HG02943 (cell line): ENCODE results near the gene CFAP221.
"Not testable (repeated sequence)": the region's sequence is repeated elsewhere in the genome, so short reads cannot be mapped to it uniquely, and the experiment has no call there.

Experiments used
- ATAC-seq: cut with Tn5 transposase; IDR thresholded peaks from one replicate; pipeline ENCODE4 v1.9.1; 2021; ENCODE audit warnings: mild to moderate bottlenecking, low read depth, moderate library complexity; ENCODE audit not compliant: unreplicated experiment

CFAP221 gene

GRCh38 chr2:119583291-119583690 lies 39.0 kb downstream of the CFAP221 start:
- no peak for ATAC-seq

DNA sequence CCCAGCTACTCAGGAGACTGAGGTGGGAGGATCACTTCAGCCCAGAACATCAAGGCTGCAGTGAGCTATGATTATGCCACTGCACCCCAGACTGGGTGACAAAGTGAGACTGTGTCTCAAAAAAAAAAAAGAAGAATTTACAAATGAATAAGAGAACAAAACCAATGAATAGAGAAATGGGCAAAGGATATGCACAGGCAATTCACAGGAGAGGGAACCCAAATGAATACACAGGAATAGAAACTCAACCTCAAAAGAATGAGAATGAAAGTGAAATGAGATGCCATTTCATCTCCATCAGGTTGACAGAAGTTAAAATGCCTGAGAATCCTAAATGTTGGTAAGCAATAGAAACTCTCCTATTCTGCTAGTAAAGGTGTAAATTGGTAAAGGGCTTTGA lies 40.2 kb downstream of the CFAP221 start:
- ATAC-seq, result no peak

DNA sequence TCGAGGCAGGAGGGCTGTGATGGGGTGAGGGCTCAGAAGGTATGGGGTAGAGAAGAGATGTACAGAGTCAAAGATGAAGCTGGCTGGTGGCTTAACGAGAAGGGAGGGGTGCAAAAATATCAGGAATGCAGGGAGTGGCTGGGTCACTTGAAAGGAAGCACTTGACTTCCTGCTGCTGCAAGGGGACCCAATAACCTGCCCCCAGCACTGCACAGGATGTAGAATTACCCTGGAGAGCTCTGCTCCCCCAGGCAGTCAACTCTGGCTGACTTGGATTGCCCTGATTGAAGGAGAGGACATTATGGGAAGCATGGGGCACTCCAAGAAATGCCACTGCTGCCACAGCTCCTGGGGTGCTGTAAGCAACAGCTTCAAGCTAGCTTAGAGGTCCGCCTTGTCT lies 41.8 kb downstream of the CFAP221 start:
- ATAC-seq, result no peak

DNA sequence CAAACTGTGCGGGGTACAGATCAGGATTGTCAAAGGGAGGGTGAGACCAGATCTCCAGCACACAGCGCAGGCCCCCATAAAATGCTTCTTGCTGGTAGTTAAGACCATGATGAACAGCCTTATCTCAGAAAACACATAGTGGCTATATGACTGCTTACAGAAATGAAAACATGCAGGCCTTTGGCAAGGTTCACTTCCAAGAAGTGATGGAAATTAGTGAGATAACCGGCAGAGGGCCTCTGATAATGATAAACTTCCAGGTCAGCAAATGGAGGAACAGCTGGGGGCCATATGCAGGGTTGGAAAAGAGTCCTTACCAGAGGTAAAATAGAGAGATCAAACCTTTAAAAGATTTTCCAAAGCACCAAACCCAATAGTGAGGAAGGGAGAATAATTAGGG lies 46.6 kb downstream of the CFAP221 start:
- no peak for ATAC-seq

DNA sequence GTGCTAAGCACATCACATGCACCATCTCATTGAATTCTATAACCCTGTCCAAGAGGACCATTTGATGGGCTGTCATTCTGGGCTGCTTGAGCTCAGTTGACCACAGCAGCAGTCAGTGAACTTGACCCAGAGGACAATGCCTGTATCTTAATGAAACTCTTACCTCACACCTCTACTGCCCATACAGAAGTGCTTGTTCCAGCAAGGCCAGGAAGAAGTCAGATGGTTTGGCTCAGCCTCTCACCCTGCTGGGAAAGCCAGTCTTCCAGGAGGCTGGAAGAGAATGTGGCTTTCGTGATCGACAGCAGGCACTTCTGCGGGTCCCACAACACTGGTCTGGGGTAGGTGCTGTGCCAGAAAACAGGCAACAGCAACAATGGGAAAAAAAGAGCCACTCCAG lies 47.3 kb downstream of the CFAP221 start:
- ATAC-seq, result no peak

- no peak for ATAC-seq
Observed at GRCh38 chr2:119592436-119592835, 48.2 kb downstream of the CFAP221 start.

DNA sequence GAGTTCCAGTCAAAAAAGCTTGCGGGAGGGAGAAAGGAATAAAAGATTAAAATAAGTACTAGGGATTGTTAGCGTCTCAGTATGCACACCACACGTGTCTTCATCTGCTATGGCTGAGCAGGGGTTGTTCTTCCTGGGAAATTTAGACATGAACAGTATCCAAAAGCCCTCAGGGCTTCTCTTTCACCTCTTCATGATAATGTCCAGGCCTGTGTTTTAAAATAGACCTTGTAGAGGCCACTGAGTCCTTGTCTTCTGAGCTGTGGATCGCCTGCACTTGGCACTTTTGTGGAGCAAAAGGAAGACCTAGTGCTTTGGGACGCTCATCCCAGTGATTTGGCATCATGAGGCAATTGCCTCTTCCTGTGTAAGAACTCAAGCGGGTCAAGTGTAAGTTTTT lies 52.4 kb downstream of the CFAP221 start:
- no peak for ATAC-seq

GRCh38 chr2:119598596-119599263 lies 54.5 kb downstream of the CFAP221 start:
- ATAC-seq, result no peak

DNA sequence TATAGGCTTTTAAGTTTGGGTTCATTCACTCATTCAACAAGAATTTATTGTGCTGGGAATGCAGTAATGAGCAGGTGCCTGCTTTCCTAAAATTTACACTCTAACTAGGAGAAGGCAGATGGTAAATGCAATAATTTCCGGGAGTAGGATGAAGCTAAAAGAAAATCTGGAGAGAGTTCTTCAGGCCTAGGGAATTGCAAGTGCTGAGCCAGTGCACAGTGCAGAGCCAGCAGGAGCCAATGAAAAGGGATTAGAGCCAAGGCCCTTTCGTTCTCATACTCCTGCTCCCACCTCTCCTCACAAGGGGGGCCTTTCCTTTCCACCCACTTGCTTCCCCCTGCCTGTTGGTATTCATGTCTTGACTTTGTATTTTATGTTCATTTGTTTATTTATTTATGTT lies 55.1 kb downstream of the CFAP221 start:
- ATAC-seq, result no peak

GRCh38 chr2:119605096-119605495 lies 60.8 kb downstream of the CFAP221 start:
- ATAC-seq, result no peak

- no peak for ATAC-seq
Observed at GRCh38 chr2:119606674-119607073, 62.4 kb downstream of the CFAP221 start.

GRCh38 chr2:119608553-119608952 lies 64.3 kb downstream of the CFAP221 start:
- no peak for ATAC-seq

- ATAC-seq, result no peak
Observed at GRCh38 chr2:119609337-119609736, 65.1 kb downstream of the CFAP221 start.

DNA sequence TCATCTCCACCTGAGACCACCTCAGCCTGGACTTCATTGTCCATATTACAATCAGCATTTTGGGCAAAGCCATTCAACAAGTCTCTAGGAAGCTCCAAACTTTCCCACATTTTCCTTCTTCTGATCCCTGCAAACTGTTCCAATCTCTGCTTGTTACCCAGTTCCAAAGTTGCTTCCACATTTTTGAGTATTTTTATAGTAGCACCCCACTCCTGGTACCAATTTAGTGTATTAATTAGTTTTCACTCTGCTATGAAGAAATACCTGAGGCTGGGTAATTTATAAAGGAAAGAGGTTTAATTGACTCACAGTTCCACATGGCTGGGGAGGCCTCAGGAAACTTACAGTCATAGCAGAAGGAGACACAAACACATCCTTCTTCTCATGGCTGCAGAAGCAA lies 69.9 kb downstream of the CFAP221 start:
- not testable (repeated sequence) for ATAC-seq

GRCh38 chr2:119616421-119616820 lies 72.2 kb downstream of the CFAP221 start:
- ATAC-seq, result no peak

DNA sequence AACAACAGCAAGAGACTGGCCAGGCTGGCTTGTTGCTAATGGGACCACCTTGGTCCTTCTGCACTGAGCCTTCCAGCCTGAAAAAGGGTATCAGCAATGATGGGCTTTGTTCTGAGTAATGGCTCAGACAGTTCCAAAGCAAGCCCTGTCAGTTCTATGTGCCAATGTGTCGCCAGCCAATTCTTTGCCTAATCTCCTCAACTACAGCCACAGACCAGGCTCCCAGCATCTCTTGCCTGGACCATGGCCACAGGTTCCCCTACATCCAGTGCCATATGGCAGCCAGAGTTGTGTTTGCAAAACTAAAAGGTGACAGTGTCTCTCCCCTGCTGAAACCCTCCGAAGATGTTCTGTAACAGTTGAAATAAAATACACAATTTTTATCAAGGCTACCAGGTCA lies 73.2 kb downstream of the CFAP221 start:
- no peak for ATAC-seq

GRCh38 chr2:119618725-119619124 lies 74.5 kb downstream of the CFAP221 start:
- not testable (repeated sequence) for ATAC-seq

DNA sequence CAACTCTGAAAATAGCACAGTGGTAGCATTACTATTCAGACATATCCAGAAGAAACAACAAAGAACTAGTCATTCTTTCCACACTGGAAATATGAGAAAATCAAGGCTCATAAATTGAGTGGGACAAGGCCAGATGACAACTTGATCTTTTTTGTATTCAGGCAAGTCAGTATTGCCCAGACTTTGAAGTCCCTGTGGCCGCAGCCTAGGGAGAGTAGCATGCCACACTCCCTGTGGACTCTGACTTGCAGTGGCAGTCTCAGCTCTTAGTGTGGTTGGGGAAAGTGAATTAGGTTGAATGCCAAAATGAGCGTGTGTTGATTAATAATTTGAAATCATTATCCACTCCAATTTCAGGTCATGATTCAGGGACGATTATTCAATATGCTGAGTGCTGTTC lies 81.0 kb downstream of the CFAP221 start:
- no peak for ATAC-seq

DNA sequence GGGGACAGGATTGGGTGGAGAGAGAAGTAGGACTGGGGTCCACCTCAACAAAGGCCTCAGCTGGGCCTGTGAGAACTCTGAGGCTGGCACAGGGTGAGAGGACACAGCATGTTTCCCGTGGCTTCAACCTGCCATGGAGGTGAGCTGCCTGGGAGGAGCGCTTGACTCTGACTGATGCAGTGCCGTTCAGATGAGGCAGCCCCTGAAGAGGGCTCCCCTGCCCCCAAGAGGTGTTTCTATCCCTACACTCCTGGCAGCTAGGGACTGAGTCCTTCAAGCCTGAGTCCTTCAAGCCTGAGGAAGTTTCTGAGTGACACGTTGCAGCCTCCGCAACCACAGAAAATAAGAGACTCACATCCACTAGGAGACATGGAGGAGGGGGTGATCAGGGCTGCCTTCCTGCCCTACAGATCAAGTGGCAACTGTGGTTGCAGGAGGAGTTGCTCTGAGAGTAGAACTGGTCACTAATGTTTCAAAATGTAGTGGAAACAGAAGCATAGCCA lies 85.1 kb downstream of the CFAP221 start:
- no peak for ATAC-seq

DNA sequence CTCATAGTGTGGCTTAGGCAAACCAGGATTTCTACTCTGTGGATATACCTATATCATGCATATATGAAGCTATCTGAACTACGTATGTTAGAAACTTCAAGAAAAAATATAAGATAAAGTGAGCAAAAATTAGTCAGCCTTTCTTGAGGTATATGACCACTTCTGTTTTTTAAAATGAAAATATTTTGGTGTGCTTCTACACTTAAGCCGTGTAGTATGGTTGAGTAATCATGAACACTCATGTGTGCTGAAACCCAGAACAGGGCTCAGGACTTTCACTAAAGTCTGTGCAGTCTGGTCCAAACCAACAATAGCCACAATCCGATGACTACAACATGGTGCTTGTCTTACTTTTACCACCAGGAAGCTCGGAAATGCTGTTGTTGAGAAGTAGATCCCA lies 85.9 kb downstream of the CFAP221 start:
- ATAC-seq, result no peak

GRCh38 chr2:119637371-119637770 lies 93.1 kb downstream of the CFAP221 start:
- no peak for ATAC-seq

DNA sequence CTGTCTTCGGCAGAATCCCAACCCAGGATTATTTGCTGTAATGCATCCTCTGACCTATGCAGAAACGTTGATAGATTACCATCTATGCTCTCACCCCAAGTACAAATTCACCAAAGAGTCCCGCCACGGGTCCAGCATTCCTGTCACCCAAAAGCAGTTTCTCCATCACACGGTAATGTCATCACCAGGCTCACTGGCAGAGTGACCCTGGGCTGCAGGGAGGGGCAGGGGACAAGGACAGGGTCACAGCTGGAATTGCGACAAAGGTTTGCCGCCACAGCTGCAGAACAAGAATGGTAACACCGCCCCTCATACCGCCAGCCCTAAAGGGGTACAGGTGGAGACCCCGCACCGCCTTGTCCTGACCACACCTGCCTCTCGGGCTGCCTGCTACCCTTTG lies 94.0 kb downstream of the CFAP221 start:
- ATAC-seq, result no peak
